ENCODE measurements around the gene SMIM13. TPM values are rescaled to one million over a fixed set of nuclear protein-coding genes. Genes with fewer than 3 reads are reported as not detected.
A peak's percentile ranks its signal among the peaks of the same experiment; 100 is the strongest.

Gene SMIM13
- total RNA-seq, 1 donor from 2014 or later, result 17.2 TPM

DNA sequence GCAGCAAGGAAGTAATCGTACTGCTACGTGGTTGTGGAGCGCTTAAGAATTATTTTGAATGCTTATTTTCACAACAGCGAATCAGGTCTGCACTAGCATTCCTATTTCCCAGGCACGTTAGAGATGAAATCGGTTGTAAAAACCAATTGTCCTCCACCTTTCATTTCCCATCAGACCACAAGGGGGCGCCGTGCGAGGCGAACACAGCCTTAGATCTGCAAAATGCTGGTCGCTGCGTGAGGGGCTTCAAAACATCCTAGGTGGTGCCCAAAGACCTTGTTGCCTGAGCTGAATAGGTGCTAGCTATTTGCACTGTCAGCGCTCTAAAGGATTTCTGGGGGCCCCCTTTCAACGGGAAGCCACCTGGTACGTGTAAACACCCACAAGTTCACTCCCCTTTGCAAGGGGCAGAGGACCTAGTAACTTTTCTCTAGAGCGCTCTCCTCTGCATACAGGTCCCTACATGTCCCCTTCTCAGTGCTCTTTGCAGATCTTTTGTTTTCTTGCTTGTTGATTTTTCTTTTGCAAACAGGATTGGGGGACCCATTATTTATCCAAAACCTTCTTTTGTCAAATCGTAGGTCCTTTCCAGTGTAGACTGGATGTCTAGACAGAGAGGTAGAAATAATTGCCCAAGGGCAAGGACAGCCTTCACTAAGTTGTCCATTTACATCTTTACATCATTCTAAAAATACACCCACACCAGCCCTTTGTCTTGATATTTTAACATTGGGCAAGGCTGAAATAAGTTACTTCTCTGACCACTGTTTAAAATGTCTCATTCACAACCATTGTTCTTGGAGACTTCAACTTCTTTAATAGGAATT is 79.1 kb downstream of the SMIM13 start:
- intact Hi-C loops (cut with DNase I), result no loop called here
- ATAC-seq, result peak; percentile 77
- peak; percentile 86 for DNase-seq (ENCODE audit: low spot score)

DNA sequence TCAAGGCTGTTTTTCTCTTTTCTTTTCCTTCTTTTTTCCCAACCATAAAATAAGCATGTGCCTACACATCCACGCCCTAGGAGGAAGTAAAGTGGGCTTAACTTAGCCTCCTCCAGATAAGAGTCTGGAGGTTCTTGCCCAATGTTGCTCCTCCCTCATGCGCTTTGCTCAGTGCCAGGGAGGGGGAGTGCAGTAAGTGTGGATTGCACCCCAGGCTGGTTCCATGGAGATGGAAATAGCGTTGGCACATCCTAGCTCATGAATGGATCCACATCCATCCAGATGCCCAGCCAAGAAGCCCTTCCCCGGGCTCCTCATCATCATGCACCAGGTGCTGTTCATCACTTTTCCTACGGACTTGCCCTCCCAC is 80.6 kb downstream of the SMIM13 start:
- intact Hi-C loops (cut with DNase I), result no loop called here
- no peak for ATAC-seq
- no peak for DNase-seq (ENCODE audit: low spot score)

DNA sequence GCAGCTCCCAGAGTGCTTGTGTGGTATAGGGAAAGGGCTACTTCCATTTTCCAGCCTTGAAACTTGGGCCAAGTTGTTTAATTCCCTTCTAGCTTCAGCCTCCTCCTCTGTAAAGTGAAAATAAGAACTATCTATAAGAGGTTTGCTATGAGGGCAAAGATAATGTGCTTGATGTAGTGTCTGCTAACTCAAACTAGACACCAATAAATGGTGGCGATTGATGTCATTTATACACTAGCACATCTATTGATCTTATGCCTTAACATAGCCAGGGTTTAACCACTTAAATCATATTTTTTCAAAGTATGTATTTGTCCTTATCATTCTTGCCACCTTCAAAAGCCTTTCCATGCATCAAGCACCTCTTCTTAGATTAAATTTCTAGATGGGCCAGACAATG is 83.6 kb downstream of the SMIM13 start:
- intact Hi-C loops (cut with DNase I), result no loop called here
- ATAC-seq (no peak), DNase-seq (ENCODE audit: low spot score) (no peak)

DNA sequence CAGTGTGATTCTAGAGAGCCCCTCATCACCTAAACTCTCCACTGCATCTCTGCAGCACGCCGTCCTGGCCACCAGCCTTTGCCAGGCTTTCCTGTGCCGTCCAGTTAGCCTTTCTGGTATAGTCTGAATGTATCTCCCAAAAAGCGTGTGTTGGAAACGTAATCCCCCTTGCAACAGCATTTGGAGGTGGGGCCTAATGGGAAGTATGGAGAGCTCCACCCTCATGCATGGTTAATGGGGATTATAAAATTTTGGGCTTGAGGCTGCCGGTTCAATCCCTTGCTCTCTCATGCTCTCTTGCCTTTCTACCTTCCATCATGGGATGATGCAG is 85.4 kb downstream of the SMIM13 start:
- no peak for ATAC-seq
- intact Hi-C loops (cut with DNase I), result no loop called here

DNA sequence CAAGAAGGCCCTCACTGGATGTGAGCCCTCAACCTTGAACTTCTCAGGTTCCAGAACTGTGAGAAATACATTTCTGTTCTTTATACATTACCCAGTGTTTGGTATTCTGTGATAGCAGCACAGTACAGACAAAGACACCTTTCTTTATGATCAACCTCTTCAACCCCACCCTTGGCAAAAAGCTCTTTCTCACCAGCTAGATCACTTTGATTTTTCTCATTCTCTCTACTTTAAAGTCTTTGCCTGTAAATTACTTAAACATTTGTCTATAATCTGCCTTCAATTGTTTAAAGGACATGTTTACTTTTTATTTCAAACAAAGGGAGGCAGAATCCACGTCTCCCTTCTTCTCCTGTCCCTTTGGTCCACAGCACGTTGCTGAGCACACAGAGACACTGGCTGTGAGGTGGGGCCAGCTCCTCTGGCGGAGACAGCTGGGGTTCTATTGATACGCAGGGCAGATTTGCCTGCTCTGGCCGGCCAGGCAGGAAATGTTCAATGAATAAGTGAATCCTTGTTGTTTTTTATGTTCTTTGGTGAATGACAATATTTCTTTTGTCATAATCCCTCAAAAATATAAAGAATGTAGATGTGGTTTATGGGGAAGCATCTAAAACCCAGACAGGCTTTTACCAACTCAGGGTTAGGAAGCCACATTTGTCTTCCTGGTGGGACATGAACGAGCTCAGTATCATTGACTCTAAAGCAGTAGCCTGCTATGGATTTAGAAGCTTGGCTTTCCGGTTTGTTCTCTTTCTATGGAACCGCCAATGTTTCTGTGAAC is 86.0 kb downstream of the SMIM13 start:
- ATAC-seq, result no peak
- intact Hi-C loops (cut with DNase I), result no loop called here

More for the DNA sequence above, 85.4 kb downstream of the SMIM13 start:
- DNase-seq (ENCODE audit: low spot score), result no peak

DNA sequence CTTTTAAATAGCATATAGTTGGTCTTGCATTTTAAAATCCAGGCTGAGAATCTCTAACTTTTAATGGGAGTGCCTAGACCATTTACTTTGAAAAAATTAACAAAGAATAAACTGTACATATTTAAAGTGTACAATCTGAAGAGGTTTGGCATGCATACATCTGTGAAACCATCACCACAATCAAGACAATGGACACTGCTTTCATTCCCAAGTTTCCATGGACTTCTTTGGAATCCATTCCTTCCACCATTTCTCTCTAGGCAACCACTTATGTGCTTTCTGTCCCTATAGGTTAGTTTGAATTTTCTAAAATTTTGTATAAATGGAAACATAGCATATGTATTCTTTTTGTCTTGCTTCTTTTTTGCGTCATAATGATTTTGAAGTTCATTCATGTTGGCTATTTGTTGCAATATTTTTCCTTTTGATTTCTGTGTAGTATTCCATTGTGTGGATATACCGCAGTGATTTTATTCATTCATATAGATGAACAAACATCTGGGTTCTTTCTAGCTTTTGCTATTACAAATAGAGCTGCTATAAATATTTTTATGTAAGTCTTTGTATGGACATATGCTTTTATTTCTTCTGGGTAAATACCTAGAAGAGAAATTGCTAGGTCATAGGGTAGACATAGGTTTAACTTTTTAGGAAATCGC is 88.0 kb downstream of the SMIM13 start:
- ATAC-seq (no peak), DNase-seq (ENCODE audit: low spot score) (no peak)
- intact Hi-C loops (cut with DNase I), result no loop called here

More for the DNA sequence above, 86.0 kb downstream of the SMIM13 start:
- no peak for DNase-seq (ENCODE audit: low spot score)

DNA sequence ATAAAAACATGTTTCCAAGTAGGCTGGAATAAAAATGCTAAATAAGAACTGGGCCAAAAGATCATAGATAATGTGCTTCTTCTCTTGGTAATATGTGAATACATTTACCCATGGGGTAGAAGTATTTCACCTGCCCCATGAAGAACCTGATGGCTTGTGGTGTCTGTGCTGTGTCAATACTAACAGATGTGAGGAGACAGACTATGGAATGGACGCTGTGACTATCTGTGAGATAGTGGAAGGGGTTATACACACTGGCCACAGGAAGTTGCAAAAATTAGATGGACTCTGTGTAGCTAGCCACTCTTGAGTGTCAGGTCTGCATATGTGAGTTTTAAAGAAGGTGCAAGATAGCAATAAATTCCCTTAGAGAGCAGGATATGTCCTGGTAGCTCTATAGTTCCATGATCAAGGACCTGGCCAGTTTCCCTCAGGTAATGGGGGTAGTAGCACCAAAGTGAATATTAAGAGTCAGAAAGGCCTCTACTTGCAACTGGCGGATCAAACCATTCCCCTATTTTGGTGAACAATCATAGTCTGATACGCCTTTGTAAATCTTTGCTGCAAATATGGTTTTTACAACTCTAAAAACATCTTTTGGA is 90.2 kb downstream of the SMIM13 start:
- intact Hi-C loops (cut with DNase I), result no loop called here
- no peak for DNase-seq (ENCODE audit: low spot score)
- ATAC-seq, result no peak

DNA sequence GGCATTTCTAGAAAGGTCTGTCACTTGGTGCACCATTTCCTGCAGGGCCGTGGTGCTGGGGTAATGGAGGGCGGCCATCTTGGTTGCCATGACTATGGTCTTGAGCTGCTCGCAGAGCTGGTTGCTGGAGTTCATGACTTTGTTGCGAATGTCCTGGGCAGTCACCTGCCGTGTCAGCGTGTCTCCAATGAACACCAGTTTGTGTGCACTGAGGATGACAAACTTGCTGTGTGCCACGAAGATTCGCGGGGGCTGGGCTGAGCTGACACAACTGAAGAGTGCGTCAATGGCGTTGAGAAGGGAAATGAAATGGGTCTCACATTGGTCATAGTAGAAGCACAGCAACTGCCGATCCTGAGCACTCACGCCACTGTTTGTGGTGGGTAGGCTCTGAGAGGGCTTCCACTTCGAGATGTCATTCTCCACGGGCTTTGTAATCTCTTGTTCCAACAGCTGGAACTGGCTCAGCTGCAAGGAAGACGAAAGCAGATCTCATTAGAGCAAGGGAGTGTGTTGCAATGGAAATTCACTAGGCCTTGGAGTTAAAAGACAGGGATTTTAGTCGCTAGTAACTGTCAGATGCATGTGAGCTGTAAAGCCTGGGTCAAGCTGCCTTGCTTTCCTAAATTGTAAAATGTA is 91.7 kb downstream of the SMIM13 start:
- intact Hi-C loops (cut with DNase I), result no loop called here
- ATAC-seq (no peak), DNase-seq (ENCODE audit: low spot score) (no peak)

DNA sequence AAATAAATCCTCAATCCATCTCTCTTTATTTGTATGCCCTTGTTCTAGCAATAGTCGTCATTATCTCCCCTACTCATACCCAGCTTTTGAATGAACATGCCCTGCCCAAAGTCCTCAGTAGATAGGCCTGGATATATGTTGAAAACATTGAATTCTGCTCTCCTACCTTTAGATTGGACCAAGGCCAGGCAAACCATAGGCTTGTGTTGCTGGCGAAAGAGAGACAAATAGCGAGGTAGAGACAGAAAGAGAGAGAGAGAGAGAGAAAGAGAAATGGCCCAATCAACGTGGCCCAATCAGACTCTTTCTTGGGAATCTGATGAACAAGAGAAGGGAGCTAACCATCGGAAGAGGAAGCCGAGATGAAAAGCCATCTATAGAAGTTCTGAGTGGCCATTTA is 93.7 kb downstream of the SMIM13 start:
- intact Hi-C loops (cut with DNase I), result no loop called here
- no peak for ATAC-seq
- DNase-seq (ENCODE audit: low spot score), result no peak

Other genes with a start within 250 kb of the SMIM13 start
- not detected for gene GCM2, start 211.8 kb upstream of the SMIM13 start, total RNA-seq
- gene SYCP2L, start 206.8 kb upstream of the SMIM13 start, total RNA-seq, result 1.3 TPM
- gene ELOVL2, start 49.5 kb upstream of the SMIM13 start, total RNA-seq, result 2.9 TPM
- gene ERVFRD-1, start 17.9 kb downstream of the SMIM13 start, total RNA-seq, result 0.22 TPM
- gene NEDD9, start 138.8 kb downstream of the SMIM13 start, total RNA-seq, result 55.4 TPM